PC-3 (cell line): ENCODE results near the gene CYP2F1.

Experiments used
- CTCF ChIP-seq: fragments of 300-600 bp; sonication (generic); conservative IDR thresholded peaks from 2 replicates; pipeline ENCODE4 v1.5.1; 2017; ENCODE audit warnings: antibody characterized with exemption, low read depth, mild to moderate bottlenecking, low read length
- EZH2 ChIP-seq: fragments of 300-600 bp; sonication (generic); IDR thresholded peaks from one replicate; pipeline ENCODE4 v1.6.1; 2017; ENCODE audit warnings: antibody characterized with exemption, mild to moderate bottlenecking, low read length; ENCODE audit not compliant: unreplicated experiment
- EZH2phosphoT487 ChIP-seq: fragments of 300-600 bp; sonication (generic); IDR thresholded peaks from 2 replicates; pipeline ENCODE4 v1.6.1; 2018; ENCODE audit warnings: mild to moderate bottlenecking, antibody characterized with exemption, low read length, borderline replicate concordance

- TF ChIP-seq CTCF (peak; percentile 37; the same call in 1 of the 2 replicates), EZH2 (no peak), EZH2phosphoT487 (no peak)
Measured at GRCh38 chr19:41156207-41156606, 42.0 kb downstream of the CYP2F1 start.
